ENCODE data around the gene PRSS33.

Gene PRSS33

GRCh38 chr16:2763173-2763572 lies 24.2 kb downstream of the PRSS33 start:
- no peak for DNase-seq (ENCODE audit: low read depth in 2 of 2)

GRCh38 chr16:2762711-2763110 lies 24.6 kb downstream of the PRSS33 start:
- DNase-seq (ENCODE audit: low read depth in 2 of 2) = no peak

- no peak for DNase-seq (ENCODE audit: low read depth in 2 of 2)
These were observed 25.3 kb downstream of the PRSS33 start for GRCh38 chr16:2761886-2762583.

- DNase-seq (ENCODE audit: low read depth in 2 of 2) = no peak
These were observed 25.9 kb downstream of the PRSS33 start for GRCh38 chr16:2761472-2761871.

GRCh38 chr16:2757344-2757743 lies 30.0 kb downstream of the PRSS33 start:
- no peak for DNase-seq (ENCODE audit: low read depth in 2 of 2)

- DNase-seq (ENCODE audit: low read depth in 2 of 2) = no peak
These were observed 30.9 kb downstream of the PRSS33 start for GRCh38 chr16:2756288-2757015.

- no peak for DNase-seq (ENCODE audit: low read depth in 2 of 2)
These were observed 32.2 kb downstream of the PRSS33 start for GRCh38 chr16:2755158-2755557.

GRCh38 chr16:2753733-2754020 lies 33.7 kb downstream of the PRSS33 start:
- no peak for DNase-seq (ENCODE audit: low read depth in 2 of 2)

- peak; percentile 44 to 57 for DNase-seq (ENCODE audit: low read depth in 2 of 2)
These were observed 34.3 kb downstream of the PRSS33 start for GRCh38 chr16:2752850-2753732.

- DNase-seq (ENCODE audit: low read depth in 2 of 2) = peak; percentile 92 to 93
These were observed 35.1 kb downstream of the PRSS33 start, which contains the start of gene SRRM2 for GRCh38 chr16:2752035-2752849. TSS of gene SRRM2 (plus strand) at chr16:2752638. CDS start at chr16:2756365, 3,727 bp downstream.

GRCh38 chr16:2751577-2752034 lies 35.8 kb downstream of the PRSS33 start:
- no peak for DNase-seq (ENCODE audit: low read depth in 2 of 2)

- DNase-seq (ENCODE audit: low read depth in 2 of 2) = no peak
These were observed 37.4 kb downstream of the PRSS33 start for GRCh38 chr16:2749936-2750335.

- no peak for DNase-seq (ENCODE audit: low read depth in 2 of 2)
These were observed 37.9 kb downstream of the PRSS33 start for GRCh38 chr16:2749476-2749875.

- DNase-seq (ENCODE audit: low read depth in 2 of 2) = no peak
These were observed 38.5 kb downstream of the PRSS33 start for GRCh38 chr16:2748757-2749455.

- no peak for DNase-seq (ENCODE audit: low read depth in 2 of 2)
These were observed 41.4 kb downstream of the PRSS33 start for GRCh38 chr16:2745961-2746360.

GRCh38 chr16:2745116-2745890 lies 42.1 kb downstream of the PRSS33 start:
- DNase-seq (ENCODE audit: low read depth in 2 of 2) = no peak

- no peak for DNase-seq (ENCODE audit: low read depth in 2 of 2)
These were observed 42.6 kb downstream of the PRSS33 start for GRCh38 chr16:2744711-2745110.

- no peak for DNase-seq (ENCODE audit: low read depth in 2 of 2)
These were observed 44.2 kb downstream of the PRSS33 start for GRCh38 chr16:2743007-2743810.

- DNase-seq (ENCODE audit: low read depth in 2 of 2) = no peak
These were observed 44.9 kb downstream of the PRSS33 start for GRCh38 chr16:2742323-2743006.
